Inflammatory macrophage treated with lipopolysaccharide for 1 hour (primary cell): ENCODE data around the gene SFMBT1.
"Not testable (repeated sequence)": the region's sequence is repeated elsewhere in the genome, so short reads cannot be mapped to it uniquely, and the experiment has no call there.

Experiments
- DNase-seq, 2 donors: peaks; one replicate each; pipeline ENCODE4 v3.0.0-alpha.2; 2020 to 2022

The SFMBT1 gene

GRCh38 chr3:53035018-53035417 is 10.9 kb downstream of the SFMBT1 start:
- DNase-seq, result not testable (repeated sequence)

GRCh38 chr3:53034411-53034810 is 11.5 kb downstream of the SFMBT1 start:
- DNase-seq, result not testable (repeated sequence)

GRCh38 chr3:53032609-53033008 is 13.3 kb downstream of the SFMBT1 start:
- no peak for DNase-seq

- peak in 1 of 2 donors; percentile 25 for DNase-seq
These were observed 15.0 kb downstream of the SFMBT1 start for GRCh38 chr3:53030619-53031449.

GRCh38 chr3:53028641-53029040 is 17.2 kb downstream of the SFMBT1 start:
- no peak for DNase-seq

GRCh38 chr3:53027254-53027844 is 18.5 kb downstream of the SFMBT1 start:
- no peak for DNase-seq

- DNase-seq, result no peak
These were observed 19.3 kb downstream of the SFMBT1 start for GRCh38 chr3:53026382-53027162.

- no peak for DNase-seq
These were observed 21.6 kb downstream of the SFMBT1 start for GRCh38 chr3:53024315-53024714.

GRCh38 chr3:53023072-53023823 is 22.6 kb downstream of the SFMBT1 start:
- no peak for DNase-seq

GRCh38 chr3:53022647-53023046 is 23.2 kb downstream of the SFMBT1 start:
- no peak for DNase-seq

- DNase-seq, result no peak
These were observed 29.6 kb downstream of the SFMBT1 start for GRCh38 chr3:53016236-53016635.

GRCh38 chr3:53011324-53011723 is 34.5 kb downstream of the SFMBT1 start:
- no peak for DNase-seq

GRCh38 chr3:53009826-53010539 is 35.9 kb downstream of the SFMBT1 start:
- DNase-seq, result no peak

- no peak for DNase-seq
These were observed 36.9 kb downstream of the SFMBT1 start for GRCh38 chr3:53008932-53009331.

- no peak for DNase-seq
These were observed 39.9 kb downstream of the SFMBT1 start for GRCh38 chr3:53005854-53006513.

- no peak for DNase-seq
These were observed 40.5 kb downstream of the SFMBT1 start for GRCh38 chr3:53005338-53005737.

- no peak for DNase-seq
These were observed 42.6 kb downstream of the SFMBT1 start for GRCh38 chr3:53003320-53003719.

GRCh38 chr3:52998771-52999513 is 46.9 kb downstream of the SFMBT1 start:
- DNase-seq, result no peak

- DNase-seq, result no peak
These were observed 55.2 kb downstream of the SFMBT1 start for GRCh38 chr3:52990637-52991036.

GRCh38 chr3:52986938-52987337 is 58.9 kb downstream of the SFMBT1 start:
- no peak for DNase-seq

GRCh38 chr3:52986049-52986448 is 59.8 kb downstream of the SFMBT1 start:
- DNase-seq, result no peak
